Activated CD4-positive, CD25-positive, alpha-beta regulatory T cell treated with anti-CD3 and anti-CD28 coated beads, Interleukin-2, amount 50 U/mL, for 24 hours (primary cell): ENCODE data around the gene RELCH.
A peak's percentile ranks its signal among the peaks of the same experiment; 100 is the strongest.

Experiments
- ATAC-seq, 2 donors: fragments of 150-1000 bp; cut with Tn5 transposase; one replicate each; pipeline ENCODE4 v1.10.0; 2021; ENCODE audit warnings: mild to moderate bottlenecking in 1 of 2, moderate library complexity in 1 of 2

RELCH gene

GRCh38 chr18:62264984-62265383, 77.9 kb downstream of the RELCH start:
- ATAC-seq, result no peak

GRCh38 chr18:62277045-62277444, 90.0 kb downstream of the RELCH start:
- ATAC-seq, result peak in 1 of 2 donors; percentile 20

GRCh38 chr18:62279561-62279960, 92.5 kb downstream of the RELCH start:
- ATAC-seq, result no peak

DNA sequence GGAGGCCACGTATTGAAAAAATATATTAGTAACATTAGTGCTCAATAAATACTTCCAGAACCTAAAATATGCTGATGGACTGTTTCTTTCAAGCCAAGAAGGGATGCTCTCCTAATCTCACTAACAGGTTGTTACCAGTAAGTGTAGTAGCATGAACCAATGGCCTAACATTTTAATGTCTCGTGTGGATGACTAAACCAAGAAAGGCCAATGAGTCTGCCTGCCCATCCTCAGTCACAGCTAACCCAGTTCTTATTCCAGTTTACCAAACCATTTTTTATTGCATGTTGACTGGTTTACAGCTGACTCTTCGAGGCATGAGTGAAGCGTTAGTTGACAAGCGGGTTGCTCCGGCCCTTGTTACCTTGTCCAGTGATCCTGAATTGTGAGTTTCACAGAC, 93.0 kb downstream of the RELCH start:
- no peak for ATAC-seq

DNA sequence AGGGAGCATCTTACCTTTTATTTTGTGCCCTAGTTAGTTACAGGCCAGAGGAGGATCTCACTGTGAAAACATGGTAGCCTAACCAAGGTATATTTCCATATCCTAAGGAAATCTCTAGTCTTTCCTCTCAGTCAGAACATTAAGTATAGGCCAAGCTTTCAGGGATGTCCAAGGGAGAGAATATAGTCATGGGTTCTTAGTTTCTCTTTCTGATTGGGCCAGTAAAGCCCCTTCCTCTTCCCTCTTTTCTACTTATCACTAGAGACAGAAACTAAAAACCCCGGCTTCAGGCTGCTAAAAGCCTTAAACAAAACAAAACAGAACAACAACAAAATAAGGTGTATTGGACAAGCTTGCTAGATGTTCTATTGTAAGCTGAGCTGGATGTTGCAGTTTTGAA, 93.7 kb downstream of the RELCH start:
- no peak for ATAC-seq

GRCh38 chr18:62281684-62282083, 94.6 kb downstream of the RELCH start:
- ATAC-seq, result peak; percentile 65 to 72

DNA sequence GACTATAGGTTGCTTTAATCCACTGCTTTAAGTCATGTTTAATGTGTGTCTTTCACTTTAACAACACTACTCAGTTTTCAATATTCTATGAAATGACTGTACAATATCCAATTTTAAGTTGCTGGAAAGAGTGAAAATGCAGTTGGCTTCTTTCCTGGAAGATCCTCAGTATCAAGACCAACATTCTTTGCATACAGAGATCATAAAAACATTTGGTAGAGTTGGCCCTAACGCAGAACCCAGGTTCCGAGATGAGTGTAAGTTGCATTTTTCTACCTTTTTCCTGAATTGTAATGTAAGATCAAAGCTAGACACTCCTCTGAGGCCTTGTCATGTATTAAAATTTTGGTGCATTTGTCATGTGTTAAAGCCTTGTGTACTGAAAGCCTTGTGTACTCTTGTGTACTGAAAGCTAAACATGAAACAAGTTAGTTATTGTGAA, 95.2 kb downstream of the RELCH start:
- peak; percentile 63 to 69 for ATAC-seq

DNA sequence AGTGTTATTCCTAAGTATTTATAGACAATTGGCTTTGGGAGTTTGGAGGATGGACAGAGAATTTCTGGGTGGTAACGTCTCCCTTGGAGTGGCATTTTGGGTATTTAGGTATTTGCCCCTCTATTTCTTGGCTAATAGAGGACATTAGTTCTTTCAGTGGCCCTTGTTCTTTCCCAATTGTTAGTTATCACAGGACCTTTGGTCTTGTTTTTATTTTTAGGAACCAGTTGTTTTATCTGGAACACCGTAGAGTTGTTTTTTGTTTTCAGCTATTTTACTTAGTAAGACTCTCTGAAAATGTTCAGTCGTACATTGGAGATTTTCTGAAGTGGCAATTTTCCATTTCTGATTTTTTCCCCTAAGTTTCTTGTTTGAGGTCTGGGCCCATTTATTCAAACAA, 97.6 kb downstream of the RELCH start:
- no peak for ATAC-seq

DNA sequence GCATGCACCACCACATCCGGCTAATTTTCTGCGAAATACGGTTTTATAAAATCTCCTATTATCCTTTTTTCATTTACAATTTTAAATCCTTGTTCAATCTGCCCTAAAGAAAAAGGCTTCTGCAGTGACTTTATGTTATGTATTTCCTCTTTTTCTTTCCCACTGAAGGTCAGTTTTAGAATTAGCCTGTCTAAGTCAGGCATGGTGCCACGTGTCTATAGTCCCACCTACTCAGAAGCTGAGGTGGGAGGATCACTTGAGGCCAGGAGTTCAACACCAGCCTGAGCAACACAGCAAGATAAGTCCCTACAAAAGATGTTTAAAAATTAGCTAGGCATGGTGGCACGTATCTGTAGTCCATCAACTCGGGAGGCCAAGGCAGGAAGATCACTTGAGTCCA, 98.2 kb downstream of the RELCH start:
- no peak for ATAC-seq

DNA sequence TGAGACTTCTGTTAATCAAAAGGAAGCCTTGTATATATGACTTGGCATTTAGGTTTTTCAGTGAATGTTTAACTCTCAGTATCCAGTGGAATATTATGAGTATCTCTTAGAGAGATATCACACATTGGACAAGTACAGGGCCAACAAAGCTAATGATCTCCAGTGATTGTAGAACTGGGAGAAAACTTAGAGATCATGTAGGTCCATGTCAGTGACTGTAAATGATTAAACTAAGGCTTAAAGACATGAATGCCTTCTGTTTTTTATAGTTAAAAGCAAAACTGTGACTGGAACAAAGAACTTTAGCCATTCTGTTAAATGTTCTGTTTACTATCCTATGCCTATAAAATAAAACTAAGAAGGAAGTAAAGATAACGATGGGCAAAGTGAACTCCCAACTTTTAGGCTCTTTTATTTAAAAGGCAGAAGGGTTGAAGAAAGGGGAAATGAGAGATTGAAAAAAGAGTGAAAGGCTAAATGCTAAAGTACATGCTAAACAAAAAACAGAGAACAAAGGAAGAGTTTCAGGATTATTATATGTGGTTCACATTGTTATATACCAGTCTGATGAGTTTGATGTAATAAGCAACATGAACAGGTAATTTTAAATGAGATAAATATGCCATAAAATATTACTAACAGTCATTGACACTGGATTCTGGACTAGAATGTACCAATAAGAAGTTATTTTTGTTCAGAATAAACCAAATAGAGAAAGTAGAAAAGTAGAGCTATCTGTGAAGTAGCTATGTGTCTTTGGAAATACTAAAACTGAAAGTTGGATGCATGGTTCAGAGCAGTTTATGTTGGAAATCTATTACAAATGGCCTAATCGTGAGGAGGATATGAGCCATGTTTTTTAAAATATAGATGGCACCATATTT, 101.0 kb downstream of the RELCH start:
- ATAC-seq, result no peak

DNA sequence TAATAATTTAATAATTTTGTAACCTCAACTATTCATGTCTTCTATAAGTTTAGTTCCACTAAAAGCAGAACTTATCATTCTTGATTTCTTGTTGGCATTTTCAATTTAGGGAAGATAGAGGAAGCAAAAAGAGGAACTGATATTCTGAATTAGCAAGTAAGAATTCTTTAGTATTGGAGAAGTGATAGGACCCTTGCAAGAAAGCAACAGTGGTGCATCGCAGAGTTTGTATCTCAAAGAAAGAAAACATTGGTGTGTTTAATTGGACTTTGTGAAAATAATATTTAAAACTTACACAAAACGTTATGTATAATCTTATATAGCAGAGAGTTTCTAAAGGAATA, 101.6 kb downstream of the RELCH start:
- no peak for ATAC-seq

GRCh38 chr18:62289047-62289446, 102.0 kb downstream of the RELCH start:
- ATAC-seq, result peak; percentile 75 to 90

GRCh38 chr18:62294073-62294472, 107.0 kb downstream of the RELCH start:
- no peak for ATAC-seq

GRCh38 chr18:62300359-62300963, 113.4 kb downstream of the RELCH start:
- ATAC-seq, result no peak

- no peak for ATAC-seq
These were observed 114.3 kb downstream of the RELCH start for GRCh38 chr18:62301322-62301721.

GRCh38 chr18:62312851-62313250, 125.8 kb downstream of the RELCH start:
- ATAC-seq, result no peak

- no peak for ATAC-seq
These were observed 131.4 kb downstream of the RELCH start for GRCh38 chr18:62318228-62319180.

DNA sequence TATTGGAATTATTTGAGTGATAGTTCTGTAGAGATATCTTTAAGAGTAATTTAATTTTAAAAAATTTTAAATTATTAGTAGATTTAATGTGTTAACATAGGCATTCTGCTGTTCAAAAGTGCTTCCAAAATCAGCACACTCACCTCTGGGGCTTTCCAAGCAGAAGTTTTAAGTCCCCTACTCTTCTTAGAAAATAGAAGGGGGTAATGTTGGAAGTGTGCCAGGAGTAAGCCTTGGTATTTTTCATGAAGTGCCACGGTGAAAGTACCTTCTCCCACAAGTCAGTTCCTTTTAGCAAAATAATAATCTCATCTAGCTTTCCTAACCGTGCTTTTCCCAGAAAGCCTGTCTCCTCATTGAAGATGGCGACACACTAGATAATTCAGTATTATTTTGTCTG, 134.1 kb downstream of the RELCH start:
- no peak for ATAC-seq

DNA sequence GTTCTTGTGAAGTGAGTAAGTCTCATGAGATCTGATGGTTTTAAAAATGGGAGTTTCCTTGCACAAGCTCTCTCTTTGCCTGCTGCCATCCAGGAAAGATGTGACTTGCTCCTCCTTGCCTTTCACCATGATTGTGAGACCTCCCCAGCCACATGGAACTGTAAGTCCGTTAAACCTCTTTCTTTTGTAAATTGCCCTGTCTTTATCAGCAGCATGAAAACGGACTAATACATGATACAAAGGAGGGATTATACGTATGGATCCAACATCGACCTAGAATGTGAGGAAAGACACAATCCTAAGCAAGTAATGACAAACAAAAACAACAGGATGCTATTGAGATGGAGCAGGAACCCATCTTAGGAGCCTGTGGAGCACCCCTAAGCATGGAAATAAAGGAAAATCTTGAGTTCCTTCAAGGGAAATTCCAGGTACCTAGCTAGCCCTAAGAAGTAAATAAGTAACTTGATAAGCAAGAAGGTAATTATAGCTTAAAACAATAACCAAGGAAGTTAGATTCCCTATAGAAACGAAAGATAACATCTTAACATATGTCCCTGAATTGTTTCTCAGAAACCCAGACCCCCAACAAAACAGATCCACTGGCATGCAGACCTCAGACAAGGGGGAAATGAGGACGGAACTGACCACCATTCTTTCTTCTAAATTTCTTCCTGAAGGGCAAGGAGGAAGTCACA, 136.6 kb downstream of the RELCH start:
- no peak for ATAC-seq

- no peak for ATAC-seq
These were observed 137.2 kb downstream of the RELCH start for GRCh38 chr18:62324181-62324828.

DNA sequence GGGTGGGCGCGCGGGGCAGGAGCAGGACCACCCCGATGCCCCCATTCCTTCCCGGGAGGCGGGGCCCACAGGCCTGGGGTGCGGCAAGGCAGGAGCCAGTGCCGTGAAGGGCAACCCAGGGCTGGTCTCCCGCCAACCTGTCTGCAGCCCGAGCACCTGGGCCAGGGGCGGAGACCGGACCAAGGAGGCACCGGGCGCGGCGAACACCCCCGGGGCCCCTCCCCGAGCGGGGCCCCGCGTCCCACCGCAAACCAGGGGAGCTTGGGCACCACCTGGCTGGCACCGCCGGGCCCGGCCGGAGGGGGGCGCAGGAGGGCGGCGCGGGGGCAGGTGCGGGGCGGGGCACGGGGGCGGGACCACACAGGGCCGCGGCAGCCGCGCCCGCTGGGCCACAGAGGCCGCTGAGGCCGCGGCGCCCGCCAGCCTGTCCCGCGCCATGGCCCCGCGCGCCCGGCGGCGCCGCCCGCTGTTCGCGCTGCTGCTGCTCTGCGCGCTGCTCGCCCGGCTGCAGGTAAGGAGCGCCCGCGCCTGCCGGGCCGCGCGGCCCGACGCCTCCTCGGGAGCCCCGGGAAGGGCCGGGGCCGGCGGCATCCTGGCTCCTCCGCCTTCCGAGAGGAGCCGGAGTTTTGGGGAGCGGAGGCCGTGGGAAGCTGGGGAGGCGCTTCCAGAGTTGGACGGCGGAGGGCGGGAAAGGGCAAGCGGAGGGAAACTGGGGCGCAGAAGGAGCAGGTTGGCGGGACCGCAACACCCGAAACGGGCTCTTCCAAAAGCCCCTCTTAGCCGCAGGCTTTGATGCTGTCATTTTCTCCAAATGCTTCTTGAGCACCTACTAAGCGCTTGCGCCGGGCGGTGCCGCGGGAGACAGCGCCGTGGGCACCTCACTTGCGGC, 138.1 kb downstream of the RELCH start, which contains the start of gene TNFRSF11A:
TSS of gene TNFRSF11A (plus strand) at position 394 of the 889 bp plus-strand sequence. CDS start at position 437, 43 bp downstream.
- peak; percentile 72 to 74 for ATAC-seq
